ENCODE data around the gene SLC35F4. TPM values are rescaled to one million over a fixed set of nuclear protein-coding genes. Genes with fewer than 3 reads are reported as not detected.

The SLC35F4 gene
- total RNA-seq, 2 experiments from 2014 or later, result not detected

- H3K36me3 Mint-ChIP-seq, result no peaks in the 10 kb centered on the region
- H3K27ac Mint-ChIP-seq, result no peak overlapping the region
- no peaks in the 10 kb centered on the region for H3K27me3 Mint-ChIP-seq
- peaks cover 2% of the 10 kb centered on the region for H3K9me3 Mint-ChIP-seq
- no peak for DNase-seq
- no peaks in the 10 kb centered on the region for H3K4me1 Mint-ChIP-seq
- no peak overlapping the region for H3K4me3 Mint-ChIP-seq
These were observed 178.5 kb downstream of the SLC35F4 start for GRCh38 chr14:57687416-57687815.

- Mint-ChIP-seq H3K9me3 (peaks cover 2% of the 10 kb centered on the region), H3K4me1 (no peaks in the 10 kb centered on the region), H3K27me3 (no peaks in the 10 kb centered on the region), H3K4me3 (no peak overlapping the region), H3K36me3 (no peaks in the 10 kb centered on the region), H3K27ac (no peak overlapping the region)
- no peak for DNase-seq
These were observed 179.6 kb downstream of the SLC35F4 start for GRCh38 chr14:57686304-57686703.

GRCh38 chr14:57671021-57671420 lies 194.9 kb downstream of the SLC35F4 start:
- peaks cover 13% of the 10 kb centered on the region for H3K27me3 Mint-ChIP-seq
- H3K4me1 Mint-ChIP-seq, result no peaks in the 10 kb centered on the region
- no peak overlapping the region for H3K4me3 Mint-ChIP-seq
- peaks cover 10% of the 10 kb centered on the region for H3K9me3 Mint-ChIP-seq
- no peak for DNase-seq
- H3K27ac Mint-ChIP-seq, result no peak overlapping the region
- H3K36me3 Mint-ChIP-seq, result peaks cover 2% of the 10 kb centered on the region

- no peaks in the 10 kb centered on the region for H3K4me1 Mint-ChIP-seq
- no peaks in the 10 kb centered on the region for H3K9me3 Mint-ChIP-seq
- no peak overlapping the region for H3K27ac Mint-ChIP-seq
- H3K36me3 Mint-ChIP-seq, result no peaks in the 10 kb centered on the region
- H3K27me3 Mint-ChIP-seq, result no peaks in the 10 kb centered on the region
- DNase-seq, result no peak
- no peak overlapping the region for H3K4me3 Mint-ChIP-seq
These were observed 205.7 kb downstream of the SLC35F4 start for GRCh38 chr14:57660208-57660607.

GRCh38 chr14:57659052-57659451 lies 206.8 kb downstream of the SLC35F4 start:
- no peaks in the 10 kb centered on the region for H3K9me3 Mint-ChIP-seq
- no peaks in the 10 kb centered on the region for H3K36me3 Mint-ChIP-seq
- no peaks in the 10 kb centered on the region for H3K4me1 Mint-ChIP-seq
- no peak overlapping the region for H3K27ac Mint-ChIP-seq
- H3K27me3 Mint-ChIP-seq, result no peaks in the 10 kb centered on the region
- H3K4me3 Mint-ChIP-seq, result no peak overlapping the region
- no peak for DNase-seq

GRCh38 chr14:57657487-57657886 lies 208.4 kb downstream of the SLC35F4 start:
- Mint-ChIP-seq H3K27ac (no peak overlapping the region), H3K27me3 (no peaks in the 10 kb centered on the region), H3K4me1 (no peaks in the 10 kb centered on the region), H3K9me3 (no peaks in the 10 kb centered on the region), H3K36me3 (no peaks in the 10 kb centered on the region), H3K4me3 (no peak overlapping the region)
- no peak for DNase-seq

- H3K4me3 Mint-ChIP-seq, result no peak overlapping the region
- no peaks in the 10 kb centered on the region for H3K9me3 Mint-ChIP-seq
- no peak for DNase-seq
- no peaks in the 10 kb centered on the region for H3K27me3 Mint-ChIP-seq
- no peaks in the 10 kb centered on the region for H3K4me1 Mint-ChIP-seq
- H3K27ac Mint-ChIP-seq, result no peak overlapping the region
- no peaks in the 10 kb centered on the region for H3K36me3 Mint-ChIP-seq
These were observed 209.0 kb downstream of the SLC35F4 start for GRCh38 chr14:57656853-57657252.

GRCh38 chr14:57652769-57653168 lies 213.1 kb downstream of the SLC35F4 start:
- DNase-seq, result no peak
- Mint-ChIP-seq H3K9me3 (no peaks in the 10 kb centered on the region), H3K4me3 (no peak overlapping the region), H3K27me3 (no peaks in the 10 kb centered on the region), H3K4me1 (no peaks in the 10 kb centered on the region), H3K27ac (no peak overlapping the region), H3K36me3 (no peaks in the 10 kb centered on the region)

- no peaks in the 10 kb centered on the region for H3K36me3 Mint-ChIP-seq
- H3K9me3 Mint-ChIP-seq, result peaks cover 5% of the 10 kb centered on the region
- H3K4me3 Mint-ChIP-seq, result no peak overlapping the region
- no peak overlapping the region for H3K27ac Mint-ChIP-seq
- H3K4me1 Mint-ChIP-seq, result no peaks in the 10 kb centered on the region
- no peak for DNase-seq
- H3K27me3 Mint-ChIP-seq, result no peaks in the 10 kb centered on the region
These were observed 224.1 kb downstream of the SLC35F4 start for GRCh38 chr14:57641776-57642175.

- Mint-ChIP-seq H3K27ac (no peak overlapping the region), H3K27me3 (no peaks in the 10 kb centered on the region), H3K9me3 (peaks cover 3% of the 10 kb centered on the region), H3K4me1 (no peaks in the 10 kb centered on the region), H3K36me3 (no peaks in the 10 kb centered on the region), H3K4me3 (no peak overlapping the region)
- no peak for DNase-seq
These were observed 225.9 kb downstream of the SLC35F4 start for GRCh38 chr14:57640036-57640435.

GRCh38 chr14:57637901-57638300 lies 228.0 kb downstream of the SLC35F4 start:
- Mint-ChIP-seq H3K4me3 (no peak overlapping the region), H3K27ac (no peak overlapping the region), H3K27me3 (no peaks in the 10 kb centered on the region), H3K9me3 (no peaks in the 10 kb centered on the region), H3K4me1 (no peaks in the 10 kb centered on the region), H3K36me3 (no peaks in the 10 kb centered on the region)
- no peak for DNase-seq

- no peaks in the 10 kb centered on the region for H3K36me3 Mint-ChIP-seq
- H3K27me3 Mint-ChIP-seq, result peaks cover 5% of the 10 kb centered on the region
- no peaks in the 10 kb centered on the region for H3K4me1 Mint-ChIP-seq
- DNase-seq, result no peak
- H3K4me3 Mint-ChIP-seq, result no peak overlapping the region
- no peak overlapping the region for H3K27ac Mint-ChIP-seq
- no peaks in the 10 kb centered on the region for H3K9me3 Mint-ChIP-seq
These were observed 231.6 kb downstream of the SLC35F4 start for GRCh38 chr14:57634335-57634734.

GRCh38 chr14:57632649-57633048 lies 233.2 kb downstream of the SLC35F4 start:
- H3K36me3 Mint-ChIP-seq, result no peaks in the 10 kb centered on the region
- no peak overlapping the region for H3K27ac Mint-ChIP-seq
- no peak overlapping the region for H3K4me3 Mint-ChIP-seq
- H3K27me3 Mint-ChIP-seq, result peaks cover 5% of the 10 kb centered on the region
- no peaks in the 10 kb centered on the region for H3K4me1 Mint-ChIP-seq
- H3K9me3 Mint-ChIP-seq, result no peaks in the 10 kb centered on the region
- DNase-seq, result no peak

GRCh38 chr14:57617510-57617909 lies 248.4 kb downstream of the SLC35F4 start:
- Mint-ChIP-seq H3K4me1 (no peaks in the 10 kb centered on the region), H3K27me3 (peaks cover 3% of the 10 kb centered on the region), H3K4me3 (no peak overlapping the region), H3K36me3 (no peaks in the 10 kb centered on the region), H3K9me3 (peaks cover 10% of the 10 kb centered on the region), H3K27ac (no peak overlapping the region)
- no peak for DNase-seq

GRCh38 chr14:57612946-57613345 lies 252.9 kb downstream of the SLC35F4 start:
- no peaks in the 10 kb centered on the region for H3K9me3 Mint-ChIP-seq
- no peaks in the 10 kb centered on the region for H3K4me1 Mint-ChIP-seq
- peaks cover 5% of the 10 kb centered on the region for H3K27me3 Mint-ChIP-seq
- no peak overlapping the region for H3K27ac Mint-ChIP-seq
- no peak overlapping the region for H3K4me3 Mint-ChIP-seq
- no peaks in the 10 kb centered on the region for H3K36me3 Mint-ChIP-seq
- DNase-seq, result no peak

GRCh38 chr14:57611555-57612075 lies 254.3 kb downstream of the SLC35F4 start:
- Mint-ChIP-seq H3K9me3 (peaks cover 3% of the 10 kb centered on the region), H3K27me3 (peaks cover 5% of the 10 kb centered on the region), H3K4me1 (no peaks in the 10 kb centered on the region), H3K27ac (no peak overlapping the region), H3K4me3 (no peak overlapping the region), H3K36me3 (no peaks in the 10 kb centered on the region)
- DNase-seq, result no peak

GRCh38 chr14:57610631-57611030 lies 255.3 kb downstream of the SLC35F4 start:
- Mint-ChIP-seq H3K4me1 (no peaks in the 10 kb centered on the region), H3K9me3 (peaks cover 3% of the 10 kb centered on the region), H3K36me3 (no peaks in the 10 kb centered on the region), H3K27me3 (peaks cover 5% of the 10 kb centered on the region), H3K4me3 (no peak overlapping the region), H3K27ac (no peak overlapping the region)
- DNase-seq, result no peak
